AG20443 (cell line): ENCODE measurements around the gene LRG1.

Source experiments
- DNase-seq: peaks from one replicate; pipeline ENCODE4 v3.0.0; 2012; ENCODE audit warnings: low spot score, mixed read lengths

The LRG1 gene

GRCh38 chr19:4493104-4493928, 46.5 kb downstream of the LRG1 start:
- no peak for DNase-seq

GRCh38 chr19:4492337-4493103, 47.3 kb downstream of the LRG1 start:
- no peak for DNase-seq

GRCh38 chr19:4491446-4491845, 48.4 kb downstream of the LRG1 start:
- no peak for DNase-seq

- DNase-seq = peak; percentile 3
Observed at GRCh38 chr19:4488496-4488895, 51.3 kb downstream of the LRG1 start.

- peak; percentile 3 for DNase-seq
Observed at GRCh38 chr19:4487572-4487971, 52.3 kb downstream of the LRG1 start.
